ENCODE data around the gene TMEM30A.

TMEM30A gene

DNA sequence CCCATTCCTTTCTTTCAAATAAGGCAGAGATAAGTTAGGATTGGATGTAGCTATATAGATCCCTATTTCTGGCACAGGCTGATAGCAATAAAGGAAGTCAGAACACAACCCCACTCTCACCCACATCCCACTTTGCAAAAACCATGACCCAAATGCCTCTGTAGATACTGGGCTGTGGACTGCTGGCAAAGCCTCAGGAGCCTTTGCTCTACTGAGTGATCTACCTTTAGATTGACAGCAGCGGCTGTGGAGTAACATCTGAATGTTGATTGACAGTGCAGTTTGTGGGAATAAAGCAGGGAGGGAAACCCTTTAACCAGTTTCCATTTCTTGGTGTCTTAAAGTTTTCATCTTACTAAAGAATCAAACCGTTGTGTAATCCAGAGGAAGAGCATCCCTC lies 6.7 kb upstream of the TMEM30A start:
- DNase-seq, result no peak

DNA sequence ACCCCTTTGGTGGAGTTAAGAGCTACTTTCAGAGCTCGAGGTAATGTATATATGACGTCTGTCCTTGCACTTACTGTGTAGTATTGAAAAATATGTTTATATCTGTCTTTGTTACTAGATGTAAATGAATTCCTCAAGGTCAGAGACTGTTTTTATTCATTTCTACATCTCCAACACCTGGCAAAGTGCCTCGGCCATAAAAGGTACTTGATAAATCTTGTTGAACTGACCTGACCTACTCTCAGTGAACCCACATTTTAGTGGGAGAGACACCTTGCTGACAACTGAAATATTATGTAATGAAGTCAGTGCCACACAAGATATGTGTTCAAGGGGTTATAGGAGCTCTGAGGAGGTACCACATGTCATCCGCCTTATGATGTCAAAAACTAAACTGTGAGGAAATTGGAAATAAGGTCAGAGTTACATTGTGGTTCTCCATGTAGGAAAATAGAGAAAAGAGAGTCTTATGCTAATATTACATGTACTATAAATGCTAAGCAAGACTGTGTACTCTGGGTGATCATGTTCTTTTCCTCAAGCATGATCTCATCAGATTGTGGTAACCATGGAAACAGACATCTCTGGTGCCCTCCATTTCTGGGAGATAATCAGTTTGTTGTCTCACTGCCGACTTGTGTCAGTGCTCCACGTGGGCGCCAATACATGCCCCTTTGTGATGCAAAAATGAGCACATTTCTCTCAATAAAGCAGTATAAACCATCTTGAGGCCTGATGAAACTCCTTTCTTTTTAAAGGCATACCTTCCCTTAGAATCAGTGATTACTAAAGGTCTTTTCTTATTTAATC lies 5.7 kb upstream of the TMEM30A start:
- DNase-seq, result no peak

DNA sequence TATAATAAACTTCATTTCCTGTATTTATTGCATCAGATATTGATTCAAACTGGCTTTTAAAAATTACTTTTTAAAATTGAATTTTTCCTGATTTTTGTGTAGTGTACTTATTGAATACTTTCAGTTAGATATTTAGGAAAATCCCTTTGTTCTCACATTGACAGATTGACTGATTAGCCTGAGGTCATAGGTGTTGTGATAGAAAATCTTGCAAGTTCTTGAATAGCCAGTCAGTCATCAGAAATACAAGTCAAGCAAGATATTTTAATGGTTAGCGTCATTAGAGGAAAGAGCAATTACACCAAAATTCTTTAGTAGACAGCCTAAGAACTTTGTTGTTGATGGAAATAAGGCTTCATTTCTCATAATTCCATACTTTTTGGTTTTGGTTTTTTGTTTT lies 3.4 kb upstream of the TMEM30A start:
- no peak for DNase-seq

DNA sequence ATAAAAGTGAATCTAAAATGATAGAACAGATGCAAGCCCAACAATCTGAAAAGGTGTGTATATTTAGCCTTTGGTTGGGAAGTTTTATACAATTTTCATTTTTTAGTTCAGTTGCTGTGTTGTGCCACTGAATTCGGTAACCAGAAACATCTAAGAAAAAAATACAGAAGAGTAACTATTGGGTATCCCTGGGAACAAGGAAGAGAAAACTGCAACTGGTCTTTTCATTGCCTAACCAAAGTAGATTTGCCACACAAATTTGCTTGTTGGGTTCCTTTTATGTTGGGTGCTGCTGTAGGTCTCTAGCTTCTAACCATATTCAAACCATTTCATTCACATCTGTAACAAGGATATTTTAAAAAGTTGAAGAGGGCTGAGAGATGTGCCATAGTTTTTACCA lies 2.8 kb upstream of the TMEM30A start:
- no peak for DNase-seq

DNA sequence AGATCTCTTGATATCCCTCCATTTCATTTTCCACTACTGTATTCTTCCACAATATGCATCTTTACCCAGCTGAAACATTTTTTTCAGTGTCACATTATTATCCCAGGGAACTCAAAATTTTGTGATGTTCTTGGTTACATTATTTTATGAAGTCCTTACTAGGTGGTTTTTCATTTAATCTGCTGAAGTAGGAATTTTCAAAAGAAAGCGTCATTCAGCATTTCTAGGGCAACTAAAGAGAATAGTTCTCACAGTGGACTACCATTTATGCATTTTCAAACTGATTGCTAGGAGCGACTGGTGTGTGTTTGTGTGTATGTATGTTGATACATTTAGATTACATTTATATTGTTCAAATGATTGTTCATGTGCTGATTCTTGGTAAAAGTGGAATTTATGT lies 2.4 kb upstream of the TMEM30A start:
- no peak for DNase-seq

DNA sequence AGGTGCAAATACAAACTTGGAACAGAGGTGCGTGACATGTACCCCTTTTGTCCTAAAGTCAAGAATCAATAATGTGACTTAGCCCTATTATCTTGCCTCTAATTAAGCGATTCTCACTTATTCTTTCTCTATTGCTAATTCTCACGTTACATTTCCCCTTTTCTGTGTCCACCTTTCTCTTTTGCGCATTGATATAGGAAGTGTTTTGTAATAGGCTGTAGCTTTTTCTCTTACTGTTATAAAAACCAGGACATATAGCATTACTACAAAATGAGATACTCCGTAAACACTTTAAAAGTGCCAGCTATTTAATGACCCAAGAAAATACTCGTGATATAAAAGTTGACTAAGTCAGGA lies 669 bp upstream of the TMEM30A start:
- DNase-seq, result peak; percentile 52

DNA sequence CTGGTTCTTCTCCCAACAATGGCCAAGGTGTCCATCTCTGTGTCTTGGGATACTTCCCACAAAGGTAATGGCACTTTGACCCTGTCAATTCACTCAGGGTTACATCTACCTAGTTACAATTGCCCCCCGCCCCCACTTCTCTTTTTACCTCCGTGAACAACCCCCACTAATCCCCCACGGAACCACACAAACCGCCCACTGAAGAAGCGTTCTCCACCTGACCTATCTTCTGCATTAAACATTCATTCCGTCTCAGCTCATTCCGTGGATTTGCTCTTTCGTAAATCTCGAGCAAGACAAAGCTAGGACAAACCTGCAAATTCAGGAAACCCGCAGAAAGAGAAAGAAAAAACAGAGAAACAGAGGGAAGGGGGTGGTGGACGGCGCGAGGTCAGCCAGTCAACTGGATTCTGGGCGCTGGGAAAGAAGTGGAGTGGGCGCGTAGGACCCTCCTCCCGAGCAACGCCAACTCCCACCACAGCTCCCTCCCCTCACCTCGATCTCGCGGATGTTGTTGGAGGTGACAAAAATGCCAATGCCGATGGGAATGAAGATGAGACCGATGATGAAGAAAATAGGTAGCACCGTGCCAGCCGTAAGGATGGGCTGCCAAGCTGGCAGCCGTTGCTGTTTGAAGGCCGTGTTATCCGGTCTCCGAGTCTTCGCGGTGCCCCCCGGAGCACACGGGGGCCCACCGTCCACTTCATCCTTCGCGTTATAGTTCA lies 523 bp downstream of the TMEM30A start:
- DNase-seq, result peak; percentile 52

DNA sequence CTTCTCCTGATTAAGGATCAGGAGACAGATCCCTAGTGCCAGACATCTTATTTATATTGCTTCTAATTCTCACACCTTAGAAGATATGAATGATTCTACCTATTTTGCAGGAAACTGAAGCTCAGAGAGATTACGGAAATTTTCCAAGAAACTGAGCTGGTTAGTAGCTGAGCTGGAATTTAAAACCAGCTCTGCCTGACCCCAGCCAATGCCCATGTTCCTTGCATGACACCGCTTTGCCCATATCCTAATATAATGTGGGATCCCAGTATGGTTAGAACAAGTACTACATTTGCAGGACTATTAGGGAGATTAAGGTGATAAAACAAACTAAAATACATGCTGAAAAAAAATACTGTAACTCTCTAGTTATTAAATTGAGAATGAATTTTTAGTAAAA lies 1.9 kb downstream of the TMEM30A start:
- no peak for DNase-seq

DNA sequence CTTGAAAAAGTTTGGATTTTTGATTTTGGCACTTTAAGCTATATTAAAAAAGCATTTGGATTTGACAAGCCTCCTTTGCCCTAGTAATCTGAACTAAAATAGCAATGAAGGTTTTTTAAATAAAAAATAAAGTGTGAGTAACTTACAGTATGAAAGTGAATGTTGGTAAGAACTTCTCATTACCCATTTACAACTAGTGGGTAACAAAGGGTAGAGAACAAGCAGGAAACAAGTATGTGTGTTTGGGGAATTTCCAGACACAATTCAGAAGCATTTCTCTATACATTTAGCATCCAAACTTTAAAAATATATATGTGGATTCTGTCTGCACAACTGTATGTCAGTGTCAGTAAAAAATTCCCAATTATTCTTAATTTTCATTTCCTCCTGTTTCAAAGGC lies 2.9 kb downstream of the TMEM30A start:
- no peak for DNase-seq

DNA sequence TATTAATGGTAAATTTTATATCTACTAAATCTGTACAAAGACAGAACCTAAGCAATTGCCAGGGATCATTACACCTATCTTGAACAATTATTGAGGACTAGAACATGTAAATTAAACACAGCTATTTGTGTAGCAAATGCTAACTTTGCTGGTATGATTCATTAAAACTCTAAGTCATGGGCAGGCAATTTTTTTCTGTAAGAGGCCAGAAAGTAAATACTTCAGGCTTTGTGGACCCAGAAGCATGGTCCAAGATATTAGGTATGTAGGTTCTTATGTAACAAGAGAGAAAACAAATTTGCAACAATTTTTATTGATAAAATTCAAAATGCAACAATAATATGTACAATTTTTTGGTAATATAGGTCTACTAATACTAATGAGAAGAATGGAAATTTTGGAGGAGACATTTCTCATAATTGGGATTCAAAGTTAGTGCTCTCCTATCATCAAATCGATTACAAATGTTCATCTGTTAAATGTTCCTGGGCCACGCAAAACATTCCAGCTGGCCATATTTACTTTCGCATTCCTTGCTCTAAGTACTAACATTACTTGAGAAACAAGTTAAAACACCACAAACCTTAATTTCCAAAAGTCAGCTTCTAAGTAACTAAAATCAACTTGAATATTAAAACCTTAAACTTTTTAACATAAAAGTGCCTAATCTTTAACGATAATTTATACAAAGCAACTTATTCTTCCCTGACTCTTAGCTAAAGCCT lies 4.3 kb downstream of the TMEM30A start:
- no peak for DNase-seq

DNA sequence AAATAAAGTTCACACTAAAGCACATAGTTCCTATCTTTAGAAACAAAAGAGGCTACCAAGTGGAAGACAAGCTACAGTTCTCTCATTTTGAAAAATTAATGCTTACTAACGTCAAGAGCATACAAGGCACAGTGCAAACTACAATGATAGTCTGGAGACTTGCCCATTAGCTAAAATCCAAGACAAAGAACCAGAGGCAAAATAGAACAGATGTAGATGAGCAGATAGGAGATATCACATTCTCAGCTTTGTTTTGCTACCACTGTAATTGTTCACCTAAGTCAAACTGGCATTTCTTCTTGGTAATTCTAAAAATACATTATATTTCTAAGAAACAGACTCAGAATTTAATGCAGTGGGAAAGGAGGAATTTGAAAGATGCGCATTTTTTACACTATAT lies 5.2 kb downstream of the TMEM30A start:
- no peak for DNase-seq

DNA sequence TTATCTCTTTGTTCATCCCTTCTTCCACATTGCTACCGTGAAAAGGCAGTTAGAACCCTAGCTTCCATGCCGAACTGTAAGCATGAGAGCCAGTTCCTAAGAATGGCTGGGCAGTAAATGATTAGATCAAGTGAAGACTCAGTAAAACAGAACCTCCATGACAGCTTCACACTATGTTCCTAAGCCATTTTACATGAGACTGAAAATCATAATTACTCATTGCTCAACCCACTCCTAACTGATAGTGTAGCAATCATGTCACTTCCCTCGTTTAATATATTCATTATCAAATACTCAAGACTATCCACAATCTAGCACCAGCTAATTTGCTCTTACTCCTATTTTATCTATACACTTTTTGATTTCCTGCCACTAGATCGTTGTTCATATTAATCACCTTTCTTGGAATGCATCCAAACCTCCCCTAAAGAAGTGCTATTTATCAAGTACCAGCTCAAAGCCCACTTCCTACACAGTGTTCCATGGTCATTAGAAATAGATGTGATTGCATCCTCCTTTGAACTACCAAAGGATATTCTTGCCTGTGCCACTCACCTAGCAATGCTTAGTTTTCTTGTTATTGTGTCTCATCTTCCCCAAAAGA lies 6.0 kb downstream of the TMEM30A start:
- no peak for DNase-seq

DNA sequence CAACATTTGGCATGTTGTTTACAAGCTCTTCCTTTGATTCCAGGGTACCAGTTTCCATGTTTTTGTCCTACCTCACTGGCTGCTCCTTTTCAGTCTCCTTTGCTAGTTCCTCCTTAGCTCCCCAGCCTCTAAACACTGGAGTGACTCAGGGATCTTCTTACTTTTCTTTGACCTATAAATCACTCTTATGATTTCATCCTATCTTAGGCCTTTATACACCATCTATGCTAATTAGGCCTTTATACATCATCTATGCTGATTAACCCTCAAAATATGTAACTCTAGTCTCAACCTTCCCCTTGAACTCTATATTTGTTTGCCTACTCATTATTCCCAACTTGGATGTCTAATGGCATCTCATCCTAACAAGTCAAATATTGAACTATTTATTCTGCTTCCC lies 9.5 kb downstream of the TMEM30A start:
- peak; percentile 69 for DNase-seq

DNA sequence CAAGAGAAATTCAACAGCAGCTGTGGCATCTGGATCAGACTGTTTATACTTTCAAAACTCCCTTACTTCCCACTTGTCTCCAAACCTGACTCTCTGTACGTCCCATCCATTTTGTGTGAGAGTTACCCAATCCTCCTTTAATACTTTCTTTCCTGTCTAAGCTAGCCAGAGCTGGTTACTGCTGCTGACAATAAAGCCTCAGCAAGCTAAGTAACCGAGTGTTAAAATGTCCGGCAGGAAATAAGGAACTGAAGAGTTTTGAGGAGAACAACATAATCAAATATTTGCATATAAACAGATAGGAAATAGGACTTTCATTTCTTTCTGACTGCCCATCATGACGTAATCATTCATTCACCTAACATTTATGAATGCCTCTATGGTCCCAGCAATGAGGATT lies 11.6 kb downstream of the TMEM30A start:
- DNase-seq, result no peak

DNA sequence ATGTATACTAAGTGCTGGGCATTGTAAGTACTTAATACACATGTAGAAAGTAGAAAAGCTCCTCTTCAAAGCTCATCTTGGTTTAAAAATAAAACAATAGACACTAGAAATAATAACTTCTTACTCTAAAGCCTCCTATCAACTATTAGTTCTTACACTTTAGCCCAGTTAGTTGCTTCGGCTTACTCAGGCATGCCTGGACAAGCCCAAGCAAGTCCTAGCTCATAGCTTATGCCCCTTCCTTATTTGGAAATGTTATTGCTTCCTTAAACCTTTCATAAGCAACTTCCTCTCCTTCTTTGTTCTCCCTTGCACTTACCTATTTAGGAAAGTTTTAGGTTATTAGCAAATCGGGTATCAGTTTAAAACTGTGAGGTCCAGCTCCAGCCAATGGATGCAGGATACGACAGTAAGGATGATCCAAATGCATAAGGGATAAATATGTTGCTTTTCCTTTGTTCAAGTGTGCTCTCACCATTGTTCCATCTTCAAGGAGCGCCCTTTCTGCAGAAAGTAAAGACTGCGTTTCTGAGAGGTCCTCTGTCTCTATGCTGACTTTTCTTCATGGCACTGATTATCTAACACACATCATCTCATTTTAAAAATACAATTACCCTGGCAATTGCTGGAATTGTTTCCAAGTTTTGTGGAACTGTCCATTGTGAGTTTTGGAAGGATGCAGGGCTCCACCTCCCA lies 12.3 kb downstream of the TMEM30A start:
- DNase-seq, result no peak

DNA sequence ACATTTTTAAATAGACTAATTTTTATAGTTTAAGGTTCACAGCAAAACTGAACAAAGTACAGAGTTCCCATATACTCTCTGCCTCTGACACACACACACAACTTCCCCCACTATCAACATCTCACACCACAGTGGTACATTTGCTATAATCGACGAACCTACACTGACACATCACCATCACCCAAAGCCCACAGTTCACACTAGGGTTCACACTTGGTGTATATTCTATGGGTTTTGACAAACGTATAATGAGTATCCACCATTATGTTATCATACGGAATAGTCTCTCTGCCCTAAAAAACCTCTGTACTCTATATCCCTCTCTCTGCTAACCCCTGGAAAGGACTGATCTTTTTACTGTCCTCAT lies 15.6 kb downstream of the TMEM30A start:
- DNase-seq, result no peak

DNA sequence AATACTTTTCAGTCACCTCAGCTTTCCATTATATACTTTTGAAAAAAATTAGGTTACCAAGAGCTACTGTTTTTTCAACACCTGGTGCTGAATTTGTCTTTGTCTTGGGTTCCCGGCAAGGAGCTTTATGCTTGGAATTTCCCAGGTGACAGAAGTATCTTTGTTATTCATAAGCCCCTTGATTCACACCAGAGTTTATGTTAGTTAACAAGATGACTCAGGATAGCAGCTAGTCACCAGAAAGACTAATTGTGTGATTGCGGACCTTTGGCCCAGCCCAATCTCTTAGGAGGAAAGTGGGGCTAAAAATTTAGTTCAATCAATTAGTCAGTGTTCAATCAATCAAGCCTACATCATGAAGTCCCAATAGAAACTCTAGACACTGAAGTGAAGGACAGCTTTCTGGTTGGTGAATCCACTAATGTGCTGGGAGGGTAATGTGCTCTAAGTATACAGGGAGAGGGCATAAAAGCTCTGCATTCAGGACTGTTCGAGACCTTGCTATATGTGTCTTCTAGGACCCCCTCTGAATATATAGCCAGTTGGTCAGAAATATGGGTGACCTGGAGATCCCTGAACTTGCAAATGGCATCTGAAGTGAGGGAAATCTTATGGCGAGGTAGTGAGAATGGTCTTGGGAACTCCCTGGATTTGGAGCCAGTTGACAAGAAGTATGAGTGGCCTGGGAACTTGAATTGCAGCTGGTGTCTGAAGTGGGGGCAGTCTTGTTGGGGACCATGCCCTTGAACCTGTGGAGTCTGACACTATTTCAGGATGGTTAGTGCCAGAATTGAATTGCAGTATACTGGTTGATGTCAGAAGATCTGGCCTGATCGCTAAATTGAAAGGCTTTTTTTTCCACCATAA lies 16.2 kb downstream of the TMEM30A start:
- DNase-seq, result peak; percentile 51

DNA sequence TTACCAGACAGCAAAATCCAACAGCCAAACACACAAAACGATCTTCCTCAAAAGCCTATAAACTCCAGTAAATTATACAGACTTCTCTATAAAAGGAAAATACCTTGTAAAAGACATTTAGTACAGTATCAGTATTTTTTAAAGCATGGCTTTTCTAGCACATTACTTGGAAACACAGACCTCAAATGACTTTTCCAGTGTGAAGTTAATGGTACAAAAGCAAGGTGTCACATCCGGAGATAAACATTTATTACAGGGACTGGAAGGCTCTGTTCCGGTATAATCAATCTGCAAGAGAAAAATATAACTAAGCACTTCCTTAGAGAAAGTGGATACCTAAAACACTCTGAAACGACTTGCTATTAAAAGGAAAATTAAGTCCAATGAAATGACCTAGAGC lies 17.1 kb downstream of the TMEM30A start:
- no peak for DNase-seq

DNA sequence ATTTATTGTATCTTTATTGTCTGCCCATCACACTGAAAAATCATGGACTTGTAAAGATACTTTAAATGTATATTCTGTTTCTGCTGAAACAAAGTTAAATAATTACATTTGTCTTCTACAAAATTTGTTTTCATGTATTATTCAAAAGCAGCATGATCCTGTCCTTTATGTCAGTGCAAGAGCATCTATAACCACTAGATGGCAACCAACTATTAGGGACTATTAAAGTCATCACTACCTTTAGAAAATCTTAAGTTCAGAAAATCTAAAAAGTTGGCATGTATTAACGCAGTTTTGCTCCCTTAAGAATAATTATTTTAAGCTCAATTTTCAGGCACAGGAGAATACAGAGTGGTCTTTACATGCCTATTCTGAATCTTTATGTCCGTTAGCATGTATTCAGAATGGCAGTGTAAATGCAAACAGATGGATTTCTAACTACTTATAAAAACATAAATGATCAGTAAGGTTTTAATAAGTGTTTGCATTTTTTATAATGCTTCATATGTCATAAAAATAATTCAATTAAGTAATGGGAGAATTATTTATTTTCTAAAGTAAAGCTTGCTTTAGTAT lies 17.8 kb downstream of the TMEM30A start:
- peak; percentile 43 for DNase-seq

DNA sequence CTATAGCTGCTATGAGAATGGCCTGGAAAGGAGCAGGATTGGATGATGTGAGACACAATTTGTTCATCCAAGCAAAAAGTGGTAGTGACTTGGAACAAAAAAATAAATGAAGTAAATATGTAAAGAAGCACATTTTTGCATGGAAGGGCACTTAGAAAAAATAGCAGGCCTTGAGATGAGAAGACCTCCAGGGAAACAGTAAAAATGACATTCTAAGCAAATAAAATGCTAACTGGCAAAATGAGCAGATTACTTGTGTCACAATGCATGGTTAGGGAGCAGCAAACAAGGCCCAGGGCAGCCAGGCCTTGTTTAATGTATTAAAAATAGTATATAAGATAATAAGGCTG lies 21.2 kb downstream of the TMEM30A start:
- no peak for DNase-seq

DNA sequence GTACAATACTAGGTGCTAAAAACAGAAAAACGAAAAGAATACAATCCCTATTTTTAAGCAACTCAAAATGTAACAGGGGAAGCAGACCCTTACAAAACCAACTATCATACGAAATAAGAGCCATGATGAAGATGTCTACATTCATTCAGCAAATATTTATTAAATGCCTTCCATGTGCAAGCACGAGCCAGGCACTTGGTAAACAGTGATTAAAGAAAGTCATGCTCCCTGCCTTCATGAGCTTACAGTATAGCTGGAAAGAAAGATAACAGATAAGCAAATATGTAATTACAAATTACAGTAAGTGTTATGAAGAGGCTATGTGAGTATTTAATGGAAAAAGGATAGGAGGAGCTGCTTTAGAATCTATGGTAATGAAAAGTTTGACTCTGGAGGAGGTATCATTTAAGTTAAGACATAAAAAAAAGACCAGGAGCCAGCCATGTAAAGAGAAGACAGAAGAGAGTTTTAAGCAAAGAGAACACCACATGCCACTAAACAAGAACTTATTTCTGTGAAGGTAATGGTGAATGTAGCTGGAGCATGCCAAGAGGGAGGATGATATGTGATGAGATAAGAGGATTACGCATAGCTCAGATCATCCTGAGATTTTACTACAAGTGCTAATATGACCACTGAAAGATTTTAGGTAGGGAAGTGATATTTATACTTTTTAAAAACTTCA lies 21.7 kb downstream of the TMEM30A start:
- DNase-seq, result no peak
